ENCODE data around the gene BLM.

The BLM gene

DNA sequence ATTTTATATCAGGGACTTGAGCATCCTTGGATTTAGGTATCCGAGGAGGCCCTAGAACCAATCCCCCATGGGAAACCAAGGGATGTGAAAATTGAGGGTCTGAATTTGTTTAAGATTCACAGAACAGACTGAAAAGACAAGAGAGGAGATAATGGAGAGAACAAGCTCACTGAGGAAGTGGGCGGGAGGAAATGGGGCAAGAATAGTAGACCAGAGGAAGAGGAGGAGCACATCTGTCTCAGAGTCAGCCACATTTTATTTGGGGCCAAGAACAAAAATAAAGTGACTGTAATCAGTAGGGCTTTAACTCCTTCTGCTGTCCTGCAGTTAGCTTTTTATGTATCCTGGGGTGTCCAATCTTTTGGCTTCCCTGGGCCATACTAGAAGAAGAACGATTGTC is 63.8 kb downstream of the BLM start:
- FAIRE-seq (no peak), DNase-seq (ENCODE audit: insufficient read length, low spot score) (no peak)

DNA sequence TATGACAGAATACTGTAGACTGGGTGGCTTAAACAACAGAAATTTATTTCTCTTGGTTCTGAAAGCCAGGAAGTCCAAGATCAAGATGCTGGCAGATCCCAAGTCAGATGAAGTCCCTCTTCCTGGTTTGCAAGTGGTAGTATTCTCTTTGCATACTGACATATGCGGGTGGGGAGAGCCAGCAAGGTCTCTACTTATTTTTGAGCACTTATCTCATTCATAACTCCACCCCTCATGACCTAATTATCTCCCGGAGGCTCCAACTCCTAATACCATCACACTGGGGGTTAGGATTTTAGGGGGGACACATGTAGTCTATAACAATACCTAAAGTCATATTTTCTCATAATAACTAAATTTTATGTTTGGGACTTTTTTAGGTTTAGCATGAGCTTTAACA is 65.3 kb downstream of the BLM start:
- DNase-seq (ENCODE audit: insufficient read length, low spot score) (no peak), FAIRE-seq (no peak)

DNA sequence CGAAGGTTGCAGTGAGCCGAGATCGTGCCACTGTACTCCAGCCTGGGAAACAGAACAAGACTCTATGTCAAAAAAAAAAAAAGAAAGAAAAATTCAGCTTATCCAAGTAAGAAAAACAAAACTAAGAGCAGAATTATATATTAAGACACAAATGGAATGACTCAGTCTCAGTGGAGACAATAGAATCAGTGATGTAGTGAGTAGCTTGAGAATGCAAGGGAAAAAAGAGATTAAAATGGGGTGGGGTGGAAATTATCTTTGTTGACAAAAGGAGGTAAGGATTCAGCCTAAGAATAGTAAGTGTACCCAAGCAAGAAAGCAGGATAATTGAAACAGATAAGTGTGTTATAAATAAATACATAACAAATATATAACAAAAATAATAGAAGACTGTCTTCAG is 70.7 kb downstream of the BLM start:
- DNase-seq (ENCODE audit: insufficient read length, low spot score) (no peak), FAIRE-seq (no peak)

DNA sequence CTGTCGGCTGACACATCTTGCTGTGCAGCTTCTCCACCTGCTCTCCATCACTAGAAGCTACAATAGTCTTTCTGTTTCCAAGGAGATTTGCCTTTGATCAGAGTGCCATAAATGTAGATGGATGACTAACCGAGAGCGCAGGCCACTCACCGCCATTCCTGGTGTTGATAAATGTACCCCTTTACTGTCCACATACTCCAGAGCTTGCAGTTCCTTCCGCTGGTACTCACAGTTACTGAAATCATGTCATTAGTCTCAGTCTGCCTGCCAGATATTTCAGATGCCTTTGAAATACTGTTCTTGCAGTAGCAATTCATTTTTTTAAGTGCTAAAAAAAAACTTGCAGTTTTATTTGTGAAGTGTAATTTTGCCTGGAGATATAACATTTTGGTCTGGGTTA is 72.3 kb downstream of the BLM start:
- FAIRE-seq (no peak), DNase-seq (ENCODE audit: insufficient read length, low spot score) (no peak)

DNA sequence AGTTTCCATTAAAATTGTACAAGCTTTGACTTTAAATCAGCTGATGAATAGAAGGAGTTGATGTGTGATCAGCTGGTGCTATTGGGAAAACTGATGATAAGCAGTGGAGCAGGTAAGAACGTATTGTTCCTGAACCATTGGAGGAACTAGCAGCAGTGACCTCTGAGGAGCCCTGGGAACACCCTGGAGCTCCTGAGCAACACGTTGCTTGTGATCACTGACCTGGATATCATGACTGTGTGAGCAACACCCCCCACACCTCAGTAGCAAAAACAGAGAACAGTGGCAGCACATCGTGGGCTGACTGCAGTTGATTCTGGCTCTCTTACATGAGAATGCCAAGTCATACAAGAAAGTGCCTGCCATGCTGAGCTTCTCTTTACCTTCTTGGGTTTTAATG is 72.9 kb downstream of the BLM start:
- FAIRE-seq: no peak
- no peak for DNase-seq (ENCODE audit: insufficient read length, low spot score)

DNA sequence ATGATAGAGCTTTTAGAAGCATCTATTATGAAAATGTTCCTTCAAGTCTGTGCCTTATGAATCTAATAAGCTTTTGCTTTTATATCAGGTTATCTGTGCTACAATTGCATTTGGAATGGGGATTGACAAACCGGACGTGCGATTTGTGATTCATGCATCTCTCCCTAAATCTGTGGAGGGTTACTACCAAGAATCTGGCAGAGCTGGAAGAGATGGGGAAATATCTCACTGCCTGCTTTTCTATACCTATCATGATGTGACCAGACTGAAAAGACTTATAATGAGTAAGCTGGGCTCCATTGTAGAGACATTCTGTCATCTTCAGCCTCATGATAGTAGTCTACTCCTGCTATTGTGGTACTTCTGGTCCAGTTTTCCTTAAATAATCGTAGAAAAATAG is 73.4 kb downstream of the BLM start:
- no peak for DNase-seq (ENCODE audit: insufficient read length, low spot score)
- FAIRE-seq: no peak

DNA sequence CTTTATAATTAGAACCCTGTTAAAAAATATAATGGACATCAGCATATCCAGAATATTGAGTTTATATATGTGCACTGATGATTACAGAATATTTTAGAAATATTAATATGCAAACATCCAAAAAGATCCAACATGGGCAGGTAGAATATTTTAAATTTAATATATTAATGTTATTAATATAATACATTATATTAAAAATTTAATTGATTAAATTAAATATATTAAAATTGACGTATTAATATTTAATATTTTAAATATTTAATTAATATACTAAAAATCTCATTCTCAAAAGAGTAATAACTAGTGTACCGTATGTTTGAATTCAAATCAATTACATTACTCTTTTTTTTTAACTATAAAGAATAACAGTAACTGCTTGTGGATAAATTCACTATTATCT is 77.4 kb downstream of the BLM start:
- DNase-seq (ENCODE audit: insufficient read length, low spot score) (no peak), FAIRE-seq (no peak)

DNA sequence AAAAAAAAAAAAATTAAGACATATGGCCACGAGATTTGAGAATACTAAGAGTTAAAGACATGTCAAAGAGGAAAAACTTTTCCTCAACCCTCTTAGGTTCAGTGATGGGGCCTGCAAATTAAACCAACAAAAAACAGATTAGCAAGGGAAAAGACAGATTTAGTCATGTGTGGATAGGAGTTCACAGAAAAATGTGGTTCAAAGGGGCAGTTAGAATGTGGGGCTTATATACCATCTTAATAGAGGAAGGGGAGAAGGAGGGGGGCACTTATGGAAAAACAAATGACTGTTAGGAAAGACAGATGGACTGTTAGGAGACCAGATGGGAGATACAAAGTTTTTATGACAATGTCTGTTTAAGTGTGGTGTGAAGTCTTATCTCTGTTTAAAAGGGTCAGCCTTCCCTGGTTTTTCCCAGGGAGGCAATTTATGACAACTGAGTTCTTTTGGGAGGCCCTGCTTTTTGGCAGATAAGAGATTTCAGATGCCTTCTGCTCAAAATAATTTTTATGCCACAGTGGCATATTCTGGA is 82.6 kb downstream of the BLM start:
- FAIRE-seq: no peak
- DNase-seq (ENCODE audit: insufficient read length, low spot score): no peak

DNA sequence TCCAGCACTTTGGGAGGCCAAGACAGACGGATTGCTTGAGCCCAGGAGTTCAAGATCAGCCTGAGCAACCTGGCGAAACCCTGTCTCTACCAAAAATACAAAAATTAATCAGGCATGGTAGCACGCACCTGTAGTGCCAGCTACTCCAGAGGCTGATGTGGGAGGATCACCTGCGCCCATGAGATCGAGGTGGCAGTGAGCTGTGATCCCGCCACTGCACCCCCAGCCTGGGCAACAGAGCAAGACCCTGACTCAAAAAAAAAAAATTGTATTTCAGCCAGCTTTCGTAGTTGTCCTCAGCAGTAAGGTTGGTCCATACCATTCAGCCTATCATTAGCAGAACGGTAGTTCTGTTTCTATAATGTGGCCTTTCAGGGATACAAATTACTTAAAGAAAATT is 84.7 kb downstream of the BLM start:
- DNase-seq (ENCODE audit: insufficient read length, low spot score): no peak

DNA sequence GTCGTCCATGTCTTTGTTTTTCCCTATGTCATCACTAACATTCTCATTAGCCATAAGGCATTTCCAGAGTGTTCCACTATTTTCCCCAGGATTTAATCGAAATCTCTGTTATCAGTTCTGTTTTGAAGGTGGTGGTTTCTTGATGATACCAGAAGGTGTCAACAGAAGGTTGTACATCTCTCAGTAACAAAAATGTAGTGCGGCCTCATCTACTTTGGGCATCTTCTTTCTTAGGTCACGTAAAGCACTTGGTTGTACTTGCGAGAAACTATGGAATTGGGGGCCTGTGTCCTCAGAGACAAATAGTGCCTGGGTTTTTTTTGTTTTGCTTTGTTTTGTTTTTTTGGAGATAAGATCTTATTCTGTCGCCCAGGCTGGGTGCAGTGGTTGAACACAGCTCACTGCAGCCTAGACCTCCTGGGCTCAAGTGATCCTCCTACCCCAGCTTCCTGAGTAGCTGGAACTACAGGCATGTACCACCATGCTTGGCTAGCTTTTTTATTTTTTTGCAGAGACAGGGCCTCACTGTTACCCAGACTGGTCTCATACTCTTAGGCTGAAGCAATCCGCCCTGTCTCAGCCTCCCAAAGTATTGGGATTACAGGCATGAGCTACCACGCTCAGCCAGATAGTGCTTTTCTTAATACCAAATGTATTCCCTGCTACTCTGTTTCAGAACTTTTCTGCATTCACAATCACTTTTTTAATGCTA is 90.1 kb downstream of the BLM start:
- no peak for DNase-seq (ENCODE audit: insufficient read length, low spot score)
- no peak for FAIRE-seq

More for the DNA sequence above, 84.7 kb downstream of the BLM start:
- FAIRE-seq: no peak

DNA sequence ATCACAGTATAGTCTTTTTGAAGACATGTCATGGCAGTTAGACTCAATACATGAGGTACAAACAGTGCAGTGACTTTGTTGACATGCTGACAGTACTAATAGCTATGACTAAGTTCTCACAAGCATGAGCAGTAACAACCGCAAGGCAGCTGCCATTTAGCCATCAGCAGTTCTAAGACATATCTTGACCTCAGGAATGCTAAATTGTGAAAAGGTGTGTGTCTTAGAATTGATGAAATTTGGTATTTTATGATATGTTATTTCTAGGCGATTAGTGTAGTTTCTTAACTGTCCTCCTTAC is 90.6 kb downstream of the BLM start:
- no peak for FAIRE-seq
- DNase-seq (ENCODE audit: insufficient read length, low spot score): no peak

DNA sequence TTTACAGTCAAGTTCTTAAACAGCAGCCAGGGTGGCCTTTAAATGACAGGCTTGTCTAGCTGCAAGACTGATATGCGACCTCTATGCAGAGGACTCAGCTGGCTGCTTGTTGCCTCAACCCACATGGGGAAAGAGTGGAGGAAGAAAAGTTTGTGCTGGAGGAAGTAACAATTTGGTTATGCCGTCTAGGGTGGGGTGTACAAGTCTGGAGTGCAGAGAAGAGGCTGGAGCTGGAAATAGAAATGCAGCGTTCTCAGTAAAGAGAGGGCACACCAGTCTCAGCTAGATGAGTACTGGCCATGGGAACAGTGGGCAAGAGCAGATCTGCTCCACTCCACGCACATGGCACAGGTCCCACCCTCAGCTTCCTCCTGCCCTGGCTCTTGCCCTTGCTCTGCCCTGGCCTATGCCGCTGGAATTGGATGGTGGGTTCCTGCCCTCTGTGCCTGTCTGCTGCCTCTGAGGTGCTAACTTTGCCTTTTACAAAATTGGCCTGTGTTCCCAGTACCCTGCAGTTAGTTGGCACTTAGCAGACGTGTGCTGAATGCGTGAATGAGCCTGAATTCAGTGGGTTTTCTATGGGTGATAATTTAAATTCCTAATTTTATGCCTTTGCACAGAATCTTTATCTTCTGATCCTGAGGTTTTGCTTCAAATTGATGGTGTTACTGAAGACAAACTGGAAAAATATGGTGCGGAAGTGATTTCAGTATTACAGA is 91.5 kb downstream of the BLM start:
- DNase-seq (ENCODE audit: insufficient read length, low spot score) (no peak), FAIRE-seq (no peak)

DNA sequence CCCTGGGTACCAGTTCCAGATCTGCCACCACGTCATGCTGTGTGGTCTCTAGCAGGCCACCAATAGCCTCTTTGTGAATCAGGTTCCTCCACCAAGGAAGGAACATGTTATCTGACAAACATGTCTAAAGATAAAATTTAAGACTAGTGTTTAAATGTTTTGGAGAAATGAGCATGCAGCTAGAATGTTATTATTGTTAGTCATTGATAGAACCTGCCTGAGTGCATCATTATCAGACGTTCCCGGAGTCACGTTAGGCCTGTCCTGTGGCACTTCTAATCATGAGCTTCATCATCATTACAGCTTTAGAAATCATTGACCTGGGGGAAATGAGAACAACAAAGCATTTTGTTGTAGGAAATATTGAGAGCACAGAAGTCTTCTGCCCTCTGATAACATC is 92.4 kb downstream of the BLM start:
- DNase-seq (ENCODE audit: insufficient read length, low spot score) (no peak), FAIRE-seq (no peak)

DNA sequence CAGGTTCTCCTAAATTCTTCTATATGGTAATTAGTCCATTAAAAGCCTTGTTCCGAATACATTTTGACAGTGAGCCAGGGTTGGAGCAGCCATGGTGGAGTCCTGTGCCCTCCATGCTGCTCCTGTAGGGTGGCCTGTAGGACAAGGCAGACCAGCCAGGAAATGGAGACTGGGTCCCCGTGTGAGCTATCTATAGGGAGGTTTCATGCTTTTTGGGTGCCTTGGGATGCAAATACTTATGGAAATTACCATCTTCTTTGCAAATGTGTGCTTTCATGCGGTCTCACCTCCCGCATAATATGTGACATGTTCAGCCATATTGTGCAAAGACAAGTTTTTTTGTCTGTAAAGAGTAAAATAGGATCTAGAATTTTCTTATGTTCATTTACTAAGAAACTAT is 93.2 kb downstream of the BLM start:
- no peak for DNase-seq (ENCODE audit: insufficient read length, low spot score)
- no peak for FAIRE-seq

DNA sequence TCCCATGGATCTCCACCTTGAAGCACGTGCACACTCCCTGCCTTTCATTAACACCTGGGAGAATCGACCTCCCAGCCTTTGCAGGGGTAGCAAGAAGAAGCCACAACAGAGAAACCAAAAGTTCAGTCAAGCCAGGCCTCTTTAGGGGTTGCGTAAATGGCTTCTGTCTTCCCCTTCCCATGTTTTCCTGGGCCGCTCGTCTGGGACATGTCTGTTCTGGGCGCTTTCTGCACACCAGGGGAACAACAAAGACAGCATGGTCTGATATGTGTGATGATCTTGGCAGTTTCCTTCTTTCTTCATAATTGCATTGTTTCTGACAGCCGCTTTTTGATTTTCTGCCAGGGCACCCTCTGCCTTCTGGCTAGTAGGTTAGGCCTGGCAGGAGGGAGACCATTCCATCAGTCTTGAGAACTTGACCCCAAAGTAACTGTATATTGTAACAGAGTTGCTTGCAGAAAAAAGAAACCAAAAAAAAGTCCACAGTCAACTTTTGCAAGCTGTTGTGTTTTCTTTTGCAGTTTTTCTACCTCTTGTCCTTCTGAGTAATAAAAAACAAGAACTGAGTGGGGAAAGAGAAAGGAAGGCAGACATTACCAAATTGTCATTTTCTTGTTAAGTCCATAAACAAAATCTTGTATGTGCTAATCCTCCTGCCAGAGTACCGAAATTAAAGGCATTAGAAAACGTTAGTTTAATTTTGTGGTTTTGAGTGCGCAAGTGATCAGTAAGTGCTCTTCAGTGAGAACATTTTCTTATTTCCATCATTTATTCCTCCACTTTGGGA is 95.2 kb downstream of the BLM start:
- no peak for FAIRE-seq
- DNase-seq (ENCODE audit: insufficient read length, low spot score): no peak

DNA sequence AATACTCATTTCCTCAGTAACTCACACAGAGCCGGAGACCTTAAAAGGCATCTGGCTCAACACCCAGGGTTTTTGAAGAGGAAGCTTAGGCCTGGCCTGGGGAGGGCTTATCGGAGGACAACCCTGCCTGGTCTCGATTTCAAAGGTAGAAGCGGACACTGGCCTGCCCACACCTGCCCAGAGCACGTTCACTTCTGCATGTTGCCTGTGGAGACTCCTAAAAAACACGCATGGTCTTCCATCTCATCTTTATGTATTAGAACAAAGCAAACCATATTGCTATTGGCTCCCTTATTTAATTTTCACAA is 95.8 kb downstream of the BLM start:
- FAIRE-seq (no peak), DNase-seq (ENCODE audit: insufficient read length, low spot score) (no peak)

DNA sequence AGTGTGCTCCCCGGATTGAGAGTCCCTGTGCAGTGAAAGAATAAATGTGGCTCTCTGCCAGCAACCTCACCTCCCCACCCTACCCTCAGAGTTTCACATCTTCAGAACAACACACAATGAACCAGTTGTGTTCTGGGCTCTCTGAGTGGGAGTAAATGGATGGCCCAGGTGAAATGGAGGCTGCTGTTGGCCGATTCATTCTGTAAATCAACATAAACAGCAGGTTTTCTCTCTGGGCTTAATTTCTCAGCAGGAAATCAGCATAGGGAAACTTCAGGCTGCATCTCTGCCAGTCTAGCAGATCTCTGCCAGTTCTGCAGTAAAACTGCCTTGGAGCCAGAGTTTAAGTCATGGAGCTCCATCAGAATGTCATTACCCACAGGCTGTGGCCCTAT is 96.6 kb downstream of the BLM start:
- DNase-seq (ENCODE audit: insufficient read length, low spot score) (no peak), FAIRE-seq (no peak)

DNA sequence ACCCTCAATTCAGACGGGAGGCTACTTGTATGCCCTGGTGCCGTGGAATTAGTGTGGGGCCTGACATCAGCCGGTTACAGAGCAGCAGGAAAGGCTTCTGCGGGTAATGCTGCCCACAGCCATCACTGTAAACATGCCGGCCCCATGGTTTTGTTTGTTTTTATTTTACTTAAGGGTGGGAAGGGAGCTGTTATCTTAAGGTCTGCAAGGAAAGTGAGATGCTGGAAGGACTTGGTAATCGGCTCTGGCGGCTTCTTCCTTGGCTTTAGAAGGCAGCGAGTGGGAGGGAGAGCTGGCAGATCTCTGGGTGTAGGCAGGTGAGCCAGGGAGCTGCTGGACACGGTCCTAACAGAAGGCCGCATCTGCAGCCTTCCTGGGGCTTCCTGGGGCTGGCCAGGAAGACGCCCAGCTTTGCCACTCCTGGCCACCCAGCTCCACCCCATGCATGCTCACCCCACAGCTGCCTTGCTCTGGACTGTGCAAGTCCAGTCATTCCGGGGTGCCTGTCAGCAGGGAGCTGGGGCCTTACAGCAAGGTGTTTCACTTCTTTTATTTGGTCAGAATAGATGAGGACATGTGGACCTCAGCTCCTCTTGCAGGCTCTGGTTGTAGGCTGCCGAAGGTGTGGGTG is 97.2 kb downstream of the BLM start:
- no peak for FAIRE-seq

DNA sequence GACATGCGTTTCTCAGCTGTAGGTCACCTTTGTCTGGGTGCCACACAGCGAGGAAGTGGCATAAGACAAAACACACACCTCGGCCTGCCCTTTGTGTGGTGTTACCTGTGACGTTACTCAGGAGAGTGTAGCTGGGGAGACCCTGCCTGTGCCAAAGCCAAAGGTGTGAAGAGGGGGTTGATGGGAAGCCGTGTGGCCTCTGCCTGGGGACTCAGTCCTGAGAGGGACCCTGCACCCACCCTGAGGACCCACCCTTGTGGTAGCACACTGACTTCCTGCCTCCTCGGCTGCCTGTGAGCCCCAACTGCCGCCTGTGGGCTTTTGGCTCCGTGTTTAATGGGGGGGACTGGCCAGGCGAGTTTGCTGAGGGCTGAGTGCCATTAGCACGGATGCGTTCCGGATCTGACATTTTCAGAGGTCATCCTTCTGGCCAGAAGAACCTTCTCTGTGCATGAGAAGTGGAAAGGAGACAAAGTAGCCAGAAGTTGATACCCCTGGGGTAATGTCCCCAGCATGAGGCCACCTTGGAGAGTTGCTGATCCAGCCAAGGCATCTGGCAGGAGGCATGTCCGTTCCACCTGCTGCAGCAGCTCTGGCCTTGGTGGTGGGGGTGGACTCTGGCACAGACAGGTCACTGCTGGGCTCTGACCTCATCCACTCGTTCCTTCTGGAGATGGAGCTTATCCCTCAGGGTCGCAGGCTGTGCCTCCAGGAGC is 99.4 kb downstream of the BLM start:
- FAIRE-seq (no peak), DNase-seq (ENCODE audit: insufficient read length, low spot score) (no peak)

More for the DNA sequence above, 97.2 kb downstream of the BLM start:
- DNase-seq (ENCODE audit: insufficient read length, low spot score): no peak

DNA sequence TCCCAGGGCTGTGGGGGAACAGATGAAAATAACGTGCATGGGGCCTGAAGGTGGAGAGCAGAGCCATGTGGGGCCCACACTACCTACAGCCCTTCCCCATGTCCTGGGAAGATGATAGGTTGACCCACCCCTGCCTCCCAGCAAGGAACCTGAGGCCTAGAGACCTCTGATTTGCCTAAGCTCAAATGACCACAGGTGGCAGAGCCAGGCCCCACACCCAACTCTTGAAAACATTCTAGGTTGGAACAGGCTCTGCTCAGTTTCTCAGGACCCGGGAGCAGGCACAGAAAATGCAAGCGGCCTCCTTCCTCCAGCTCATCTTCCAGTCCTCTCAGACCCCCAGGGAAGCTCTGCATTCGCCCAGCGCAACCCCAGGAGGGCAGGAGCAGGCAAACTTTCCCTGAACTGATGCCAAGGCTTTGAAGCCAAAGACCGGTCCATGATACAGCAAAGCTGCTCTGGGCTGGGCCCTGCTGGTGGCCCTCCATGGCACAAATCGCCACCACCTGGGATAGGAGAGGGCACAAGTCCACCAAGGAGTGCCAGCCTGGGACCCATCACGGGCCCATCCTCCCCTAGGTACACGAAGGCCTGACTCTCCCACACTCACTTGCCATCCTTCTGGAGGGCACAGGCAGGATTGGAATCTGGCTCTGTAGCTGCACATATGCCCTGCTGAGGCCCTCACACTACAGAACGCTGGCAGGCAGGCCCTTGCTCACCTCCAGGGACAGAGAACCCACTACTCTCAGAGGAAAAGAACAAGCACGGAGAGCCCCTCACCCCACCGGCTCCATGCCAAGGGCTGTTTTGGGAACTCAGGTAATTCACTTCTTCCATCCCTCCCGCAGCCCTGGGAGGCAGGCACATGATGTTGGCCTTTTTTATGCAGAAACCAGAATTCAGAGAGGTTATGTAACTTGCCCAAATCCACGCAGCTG is 100.2 kb downstream of the BLM start:
- DNase-seq (ENCODE audit: insufficient read length, low spot score) (no peak), FAIRE-seq (no peak)

Data from GM19239 (cell line).